HG03469 (cell line): ENCODE data around the gene NRXN3.
"Not testable (repeated sequence)": the region's sequence is repeated elsewhere in the genome, so short reads cannot be mapped to it uniquely, and the experiment has no call there.

Experiments
- ATAC-seq: cut with Tn5 transposase; IDR thresholded peaks from one replicate; pipeline ENCODE4 v1.9.1; 2021; ENCODE audit warnings: mild to moderate bottlenecking, moderate library complexity, moderate number of reproducible peaks; ENCODE audit not compliant: unreplicated experiment

NRXN3 gene

DNA sequence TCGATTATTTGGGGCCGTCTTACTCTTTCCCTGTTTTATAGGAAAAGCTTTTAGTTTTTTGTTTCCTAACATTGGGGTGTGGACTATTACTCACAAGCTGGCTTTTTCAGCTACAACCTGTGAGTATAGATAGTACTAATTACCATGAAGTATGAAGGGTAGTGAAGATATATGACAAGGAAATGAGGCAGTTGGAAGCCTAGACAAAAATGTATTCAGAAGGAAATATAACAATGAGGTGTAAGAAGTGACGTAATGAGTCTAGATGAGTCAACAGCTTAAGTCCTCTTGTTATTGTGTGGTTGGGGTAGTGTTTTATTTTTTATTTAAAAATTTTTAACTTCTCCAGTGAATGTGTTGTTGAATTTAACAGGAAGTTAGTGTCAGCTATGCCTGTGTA lies 804.5 kb downstream of the NRXN3 start:
- ATAC-seq, result no peak

DNA sequence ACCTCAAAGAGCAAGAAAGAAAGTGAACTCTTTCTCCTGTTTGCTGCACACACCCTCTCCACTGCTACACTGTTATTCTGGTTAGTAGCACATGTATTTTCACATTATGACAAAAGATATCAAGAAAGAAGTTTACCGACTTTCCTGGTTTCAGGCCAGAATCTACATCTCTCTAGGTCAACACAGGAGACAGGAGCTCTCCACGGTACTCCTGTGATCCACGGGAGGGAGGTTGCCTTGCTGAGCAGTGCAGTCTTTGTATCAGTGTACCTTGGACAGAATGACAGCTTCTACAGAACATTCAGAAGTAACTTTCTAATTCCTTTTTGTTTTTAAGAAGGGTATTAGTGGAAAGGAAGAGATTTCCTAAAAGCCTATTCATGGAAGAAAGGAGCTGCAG lies 805.6 kb downstream of the NRXN3 start:
- no peak for ATAC-seq

DNA sequence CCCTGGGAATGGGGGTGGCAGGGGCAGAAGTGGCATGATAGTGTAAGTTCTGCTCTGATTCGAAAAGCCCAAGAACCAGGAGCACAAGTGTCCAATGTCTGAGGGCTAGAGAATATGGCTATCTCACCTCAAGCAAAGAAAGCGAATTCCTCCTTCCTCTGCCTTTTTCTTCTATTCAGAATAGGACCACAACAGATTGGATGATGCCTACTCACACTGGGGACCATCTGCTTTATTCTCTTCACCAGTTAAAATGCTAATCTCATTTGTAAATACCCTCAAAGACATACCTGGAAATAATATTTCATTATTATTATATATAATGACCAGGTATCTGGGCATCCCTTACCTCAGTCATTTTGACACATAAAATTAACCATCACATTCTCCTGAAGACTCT lies 808.7 kb downstream of the NRXN3 start:
- no peak for ATAC-seq

DNA sequence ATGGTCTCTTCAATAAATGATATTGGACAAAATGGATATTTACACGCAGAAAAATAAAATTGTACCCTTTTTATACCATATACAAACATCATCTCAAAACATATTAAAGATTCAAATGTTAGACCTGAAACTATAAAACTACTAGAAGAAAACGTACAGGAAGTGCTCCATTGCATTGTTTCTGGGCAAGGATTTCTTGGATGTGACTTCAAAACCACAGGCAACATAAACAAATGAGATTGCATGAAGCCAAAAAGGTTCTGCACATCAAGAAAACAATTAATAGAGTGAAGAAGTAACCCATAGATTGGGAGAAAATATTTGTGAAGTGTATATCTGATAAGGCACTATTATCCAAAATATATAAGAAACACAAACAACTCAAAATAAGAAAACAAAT lies 812.4 kb downstream of the NRXN3 start:
- no peak for ATAC-seq

- no peak for ATAC-seq
Observed at GRCh38 chr14:78983126-78983525, 813.0 kb downstream of the NRXN3 start.

- no peak for ATAC-seq
Observed at GRCh38 chr14:78985668-78986381, 815.7 kb downstream of the NRXN3 start.

DNA sequence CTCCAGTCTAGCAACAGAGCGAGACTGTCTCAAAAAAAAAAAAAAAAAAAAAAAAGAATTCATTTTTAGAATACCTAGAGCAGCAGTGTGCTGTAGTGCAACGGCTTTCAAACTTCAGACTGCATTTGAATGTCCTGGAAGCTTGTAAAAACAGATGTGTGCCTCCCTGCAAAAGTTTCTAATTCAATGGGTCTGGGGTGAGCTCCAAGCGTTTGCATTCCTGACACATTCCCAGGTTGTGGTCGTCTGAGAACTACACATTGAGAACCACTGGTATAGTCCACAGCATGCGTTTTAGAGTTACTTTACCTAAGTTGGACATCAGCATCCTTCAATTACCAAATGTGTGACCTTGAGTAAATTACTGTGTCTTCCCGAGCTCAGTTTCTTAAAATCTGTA lies 816.8 kb downstream of the NRXN3 start:
- no peak for ATAC-seq

GRCh38 chr14:78989221-78989620 lies 819.0 kb downstream of the NRXN3 start:
- no peak for ATAC-seq

DNA sequence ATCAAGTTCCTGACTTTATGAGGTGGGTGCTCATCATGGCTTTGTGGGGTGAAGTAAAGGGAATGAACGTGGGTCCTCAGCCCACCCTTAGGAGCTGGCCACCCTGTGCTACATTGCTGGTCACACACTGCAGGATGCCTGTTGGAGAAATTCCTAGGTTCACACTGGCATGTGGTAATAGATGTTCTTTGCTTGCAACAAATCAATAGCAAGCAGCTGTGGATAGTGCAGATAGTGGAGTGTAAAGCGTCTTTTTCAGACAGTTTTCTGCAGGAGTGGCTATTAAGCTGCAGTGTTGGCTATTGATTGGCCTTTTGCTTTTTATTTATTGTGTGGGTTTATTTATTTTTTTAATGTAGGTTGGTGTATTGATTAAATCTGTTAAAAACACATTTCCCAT lies 822.7 kb downstream of the NRXN3 start:
- no peak for ATAC-seq

GRCh38 chr14:78997811-78998210 lies 827.6 kb downstream of the NRXN3 start:
- no peak for ATAC-seq

DNA sequence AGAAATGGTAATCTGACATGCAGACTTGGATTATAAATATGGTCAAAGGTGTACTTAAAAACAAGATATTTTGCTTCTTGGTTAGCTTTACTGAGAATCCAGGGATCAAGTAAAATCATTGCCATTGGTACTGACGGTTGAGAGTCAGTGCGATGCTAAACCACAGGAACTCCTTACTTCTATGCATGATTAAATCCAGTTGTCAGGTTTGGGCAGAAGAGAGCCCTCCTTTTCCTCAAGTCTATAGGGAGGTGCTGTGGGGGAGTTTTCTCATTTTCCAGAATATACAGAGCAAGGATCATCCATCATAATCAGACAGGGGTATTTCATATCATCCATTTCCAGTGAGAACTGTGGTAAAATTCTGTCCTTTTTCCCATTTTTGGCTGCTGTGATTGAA lies 839.1 kb downstream of the NRXN3 start:
- ATAC-seq, result no peak

DNA sequence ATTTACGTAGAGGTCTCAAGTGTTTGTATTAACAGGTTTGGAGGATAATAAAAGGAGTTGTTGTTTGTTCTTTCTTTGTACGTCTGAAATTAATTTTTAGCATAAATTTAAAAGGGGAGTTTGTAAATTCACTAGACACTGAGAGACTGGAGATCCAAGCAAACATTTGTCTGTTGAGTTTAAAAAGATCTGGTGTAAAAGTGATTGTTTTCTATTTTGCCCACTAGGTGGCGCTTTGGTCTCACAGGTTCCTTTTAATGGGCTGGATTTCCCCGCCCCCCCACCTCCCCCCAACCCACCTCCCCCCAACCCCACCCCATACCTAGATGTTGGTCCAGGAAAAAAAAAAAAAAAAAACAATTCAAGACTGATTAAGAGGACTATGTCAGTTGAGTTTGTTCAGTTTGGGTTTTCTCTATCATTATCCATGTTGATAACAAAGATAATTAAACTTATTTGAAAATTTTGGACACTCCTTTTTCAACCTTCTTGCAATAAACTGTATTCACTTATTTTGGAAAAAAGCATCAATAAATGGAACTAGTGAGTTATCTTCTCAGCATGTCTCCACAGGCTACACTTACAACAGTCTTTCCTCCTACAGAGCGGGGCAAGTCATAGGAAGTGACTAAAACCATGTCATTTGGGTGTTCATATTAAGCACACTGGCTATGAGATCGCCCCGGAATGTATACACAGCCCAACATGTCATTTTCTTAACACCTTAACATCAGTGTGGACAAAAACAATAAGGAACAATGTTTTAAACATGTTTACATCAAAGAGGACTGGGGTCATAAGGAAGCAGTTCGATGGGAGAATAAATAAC lies 841.1 kb downstream of the NRXN3 start:
- no peak for ATAC-seq

DNA sequence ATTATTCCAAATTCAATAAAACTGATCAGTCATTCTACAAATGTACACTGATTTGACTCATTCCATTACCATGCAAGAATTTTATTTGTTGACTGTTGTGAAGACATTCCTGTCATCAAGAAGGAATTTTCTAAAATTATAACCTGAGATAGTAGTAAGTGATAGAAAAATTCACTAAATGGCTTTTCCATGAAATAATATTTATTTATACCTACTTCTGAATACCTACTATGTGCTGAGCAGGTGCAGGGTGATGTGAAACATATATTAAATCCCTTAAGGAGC lies 841.7 kb downstream of the NRXN3 start:
- no peak for ATAC-seq

DNA sequence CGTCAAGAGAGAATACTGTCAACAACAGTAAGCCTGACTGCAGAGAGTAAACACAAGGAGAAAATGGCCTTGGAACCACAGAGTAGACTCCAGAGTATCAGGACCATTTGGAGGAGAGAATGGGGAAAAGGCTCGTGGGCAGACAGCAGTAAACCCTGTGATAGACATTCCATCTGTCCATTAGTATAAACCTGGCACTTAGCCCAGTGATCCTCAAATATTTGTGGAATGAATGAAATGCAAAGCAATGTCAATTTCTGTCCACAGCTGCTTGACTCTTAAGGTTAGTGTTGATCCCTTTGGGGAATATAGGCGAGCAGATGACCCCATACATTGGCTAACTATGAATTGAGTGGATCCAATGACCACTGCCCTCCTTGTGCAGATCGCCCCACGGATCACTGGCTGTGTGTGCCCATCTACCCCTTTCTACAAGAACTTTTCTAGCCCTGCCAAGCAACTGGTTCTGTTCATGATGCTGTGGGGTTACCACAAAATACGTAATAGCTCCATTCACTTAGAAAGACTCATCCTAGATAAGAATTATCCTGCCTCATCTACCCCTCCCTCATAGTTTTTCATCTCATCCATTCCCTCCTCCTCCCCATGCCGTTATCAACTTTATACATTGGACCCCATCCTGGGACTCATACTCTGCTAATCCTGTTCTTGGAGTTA lies 846.8 kb downstream of the NRXN3 start:
- ATAC-seq, result no peak

DNA sequence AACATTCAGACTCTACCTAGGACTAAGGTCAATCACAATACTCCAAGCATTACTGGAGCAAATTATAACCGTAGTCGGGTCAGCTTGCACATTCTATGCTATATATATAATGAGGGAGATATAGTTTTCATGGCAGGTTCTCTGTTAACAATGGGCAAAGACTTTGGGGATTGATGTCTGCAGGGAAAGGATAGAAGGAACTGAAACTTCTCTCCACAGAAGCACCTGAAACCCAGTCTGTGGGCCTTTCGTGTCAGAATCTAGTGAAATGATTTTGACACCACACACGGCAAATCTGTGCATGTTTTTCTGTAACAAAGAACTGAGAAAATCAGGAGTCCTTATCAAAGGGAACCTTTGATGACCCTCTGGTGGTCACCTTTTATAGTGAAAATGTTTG lies 847.4 kb downstream of the NRXN3 start:
- ATAC-seq, result no peak

GRCh38 chr14:79018836-79019235 lies 848.7 kb downstream of the NRXN3 start:
- ATAC-seq, result no peak

- ATAC-seq, result not testable (repeated sequence)
Observed at GRCh38 chr14:79019898-79020297, 849.7 kb downstream of the NRXN3 start.

GRCh38 chr14:79021766-79022165 lies 851.6 kb downstream of the NRXN3 start:
- ATAC-seq, result no peak

DNA sequence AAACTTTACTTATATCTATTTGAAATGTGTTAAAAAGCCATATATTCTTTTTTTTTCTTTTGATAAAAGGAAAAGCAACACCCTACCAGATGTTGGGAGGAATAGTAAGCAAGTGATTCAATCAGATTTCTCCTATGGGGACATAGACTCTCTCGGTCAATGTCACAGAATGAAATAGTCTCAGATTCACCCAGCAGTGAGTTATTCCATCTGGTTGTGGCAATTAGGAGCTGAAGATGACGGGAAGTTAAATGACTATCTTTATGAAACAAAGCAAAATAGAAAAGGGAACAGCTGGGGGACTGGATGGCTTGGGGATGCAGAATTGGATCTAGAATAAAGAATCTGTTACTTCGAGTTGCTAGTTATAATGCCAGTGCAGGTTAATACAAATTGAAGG lies 857.0 kb downstream of the NRXN3 start:
- ATAC-seq, result no peak

GRCh38 chr14:79028281-79028680 lies 858.1 kb downstream of the NRXN3 start:
- ATAC-seq, result no peak

GRCh38 chr14:79036441-79036840 lies 866.3 kb downstream of the NRXN3 start:
- no peak for ATAC-seq

DNA sequence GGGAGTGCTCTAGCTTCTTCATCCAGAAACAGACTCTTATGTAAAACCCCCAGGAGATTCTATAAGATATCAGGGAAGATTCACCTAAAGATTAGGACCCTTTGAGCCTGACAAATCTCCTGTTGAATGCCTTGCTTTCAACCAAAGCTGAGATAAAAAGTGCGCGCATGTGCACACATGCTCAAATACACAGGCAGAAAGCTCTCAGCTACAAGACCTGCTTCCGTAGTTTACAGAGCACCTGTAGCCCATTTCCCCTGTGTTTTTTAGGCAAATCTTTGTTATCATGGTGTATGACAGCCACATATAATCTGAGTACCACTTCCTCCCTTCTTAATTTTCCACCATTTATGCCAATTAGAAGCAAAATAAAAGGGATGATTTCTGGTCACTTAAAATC lies 866.9 kb downstream of the NRXN3 start:
- no peak for ATAC-seq
